IPS-15b (cell line): ENCODE results near the gene TAGAP.
A peak's percentile ranks its signal among the peaks of the same experiment; 100 is the strongest.
"Not testable (repeated sequence)": the region's sequence is repeated elsewhere in the genome, so short reads cannot be mapped to it uniquely, and the experiment has no call there.

ENCODE experiments used
- H3K27me3 ChIP-seq: one replicate; pipeline ENCODE4 v1.6.1; 2013; ENCODE audit warnings: low read length; ENCODE audit not compliant: control insufficient read depth, insufficient read depth
- H3K36me3 ChIP-seq: one replicate; pipeline ENCODE4 v1.6.1; 2013; ENCODE audit warnings: low read length; ENCODE audit not compliant: control insufficient read depth, insufficient read depth
- H3K4me1 ChIP-seq: one replicate; pipeline ENCODE4 v1.6.1; 2013; ENCODE audit warnings: mild to moderate bottlenecking, low read length; ENCODE audit not compliant: control insufficient read depth, insufficient read depth
- H3K4me3 ChIP-seq: one replicate; pipeline ENCODE4 v1.5.1; 2013; ENCODE audit warnings: low read depth, low read length
- H3K9ac ChIP-seq: one replicate; pipeline ENCODE4 v1.6.1; 2013; ENCODE audit warnings: low read depth, mild to moderate bottlenecking, low read length
- H3K9me3 ChIP-seq: one replicate; pipeline ENCODE4 v1.6.1; 2013; ENCODE audit warnings: mild to moderate bottlenecking, low read length; ENCODE audit not compliant: control insufficient read depth, insufficient read depth

The TAGAP gene

GRCh38 chr6:158999666-159000403, 45.0 kb downstream of the TAGAP start, which contains the start of gene RSPH3:
RSPH3 (minus strand) TSS chr6:159000202; CDS start chr6:158999550, 652 bp downstream.
- H3K9me3 ChIP-seq: no peaks in the 10 kb centered on the region
- H3K9ac ChIP-seq: peak within 1 kb of the TSS; percentile 84
- no peaks in the 10 kb centered on the region for H3K27me3 ChIP-seq
- H3K4me1 ChIP-seq: no peaks in the 10 kb centered on the region
- H3K4me3 ChIP-seq: peak within 1 kb of the TSS; percentile 92
- H3K36me3 ChIP-seq: no peaks in the 10 kb centered on the region

- Histone ChIP-seq H3K27me3 (no peaks in the 10 kb centered on the region), H3K9ac (no peak overlapping the region), H3K4me1 (no peaks in the 10 kb centered on the region), H3K9me3 (no peaks in the 10 kb centered on the region), H3K4me3 (peak overlapping the region; percentile 92), H3K36me3 (no peaks in the 10 kb centered on the region)
These were observed 45.6 kb downstream of the TAGAP start for GRCh38 chr6:158999154-158999665.

- Histone ChIP-seq H3K9ac (no peak overlapping the region), H3K4me1 (no peaks in the 10 kb centered on the region), H3K9me3 (no peaks in the 10 kb centered on the region), H3K27me3 (no peaks in the 10 kb centered on the region), H3K36me3 (no peaks in the 10 kb centered on the region), H3K4me3 (no peak overlapping the region)
These were observed 47.9 kb downstream of the TAGAP start for GRCh38 chr6:158996856-158997255.

GRCh38 chr6:158993639-158994038, 51.2 kb downstream of the TAGAP start:
- Histone ChIP-seq H3K4me3 (no peak overlapping the region), H3K9ac (no peak overlapping the region), H3K9me3 (no peaks in the 10 kb centered on the region), H3K36me3 (no peaks in the 10 kb centered on the region), H3K4me1 (no peaks in the 10 kb centered on the region), H3K27me3 (no peaks in the 10 kb centered on the region)

GRCh38 chr6:158991017-158991723, 53.6 kb downstream of the TAGAP start:
- Histone ChIP-seq H3K4me3 (no peak overlapping the region), H3K9ac (no peak overlapping the region), H3K36me3 (no peaks in the 10 kb centered on the region), H3K9me3 (no peaks in the 10 kb centered on the region), H3K27me3 (no peaks in the 10 kb centered on the region), H3K4me1 (no peaks in the 10 kb centered on the region)

GRCh38 chr6:158989711-158990110, 55.1 kb downstream of the TAGAP start:
- H3K4me3 ChIP-seq, H3K27me3 ChIP-seq, H3K9ac ChIP-seq, H3K36me3 ChIP-seq, H3K9me3 ChIP-seq, H3K4me1 ChIP-seq: not testable (repeated sequence)

GRCh38 chr6:158988477-158988876, 56.3 kb downstream of the TAGAP start:
- Histone ChIP-seq H3K9me3 (no peaks in the 10 kb centered on the region), H3K36me3 (no peaks in the 10 kb centered on the region), H3K9ac (no peak overlapping the region), H3K4me3 (no peak overlapping the region), H3K4me1 (no peaks in the 10 kb centered on the region), H3K27me3 (no peaks in the 10 kb centered on the region)

- no peaks in the 10 kb centered on the region for H3K36me3 ChIP-seq
- H3K27me3 ChIP-seq: no peaks in the 10 kb centered on the region
- H3K4me3 ChIP-seq: no peak overlapping the region
- H3K9me3 ChIP-seq: no peaks in the 10 kb centered on the region
- H3K9ac ChIP-seq: no peak overlapping the region
- H3K4me1 ChIP-seq: no peaks in the 10 kb centered on the region
These were observed 57.1 kb downstream of the TAGAP start for GRCh38 chr6:158987657-158988056.
